Upper lobe of left lung (tissue), 6 donors: ENCODE measurements around the gene RCC2. TPM values are rescaled to one million over a fixed set of nuclear protein-coding genes. Genes with fewer than 3 reads are reported as not detected.
"Not testable (repeated sequence)": the region's sequence is repeated elsewhere in the genome, so short reads cannot be mapped to it uniquely, and the experiment has no call there.

ENCODE experiments used
- ATAC-seq, 2 donors: fragments of 200-7000 bp; cut with Tn5 transposase; one replicate each; pipeline ENCODE4 v1.9.1; 2022; ENCODE audit warnings: mild to moderate bottlenecking in 2 of 2, moderate library complexity in 2 of 2; ENCODE audit not compliant: low FRiP score in 2 of 2
- DNase-seq, 2 donors: peaks; one replicate each; pipeline ENCODE4 v3.0.0-alpha.2; 2019 to 2020
- H3K27ac ChIP-seq, 4 donors: fragments of 200-600 bp; sonication (generic); one replicate each; pipeline ENCODE4 v1.5.1; 2016 to 2019
- H3K27me3 ChIP-seq, 4 donors: fragments of 200-600 bp; sonication (generic); one replicate each; pipeline ENCODE4 v1.5.1; 2017 to 2019
- H3K36me3 ChIP-seq, 4 donors: fragments of 200-600 bp; sonication (generic); one replicate each; pipeline ENCODE4 v1.5.1; 2016 to 2019
- H3K4me1 ChIP-seq, 4 donors: fragments of 200-600 bp; sonication (generic); one replicate each; pipeline ENCODE4 v1.5.1; 2018 to 2019
- H3K4me3 ChIP-seq, 4 donors: fragments of 200-600 bp; sonication (generic); one replicate each; pipeline ENCODE4 v1.5.1; 2017 to 2019; ENCODE audit warnings: mild to moderate bottlenecking in 2 of 4, moderate library complexity in 1 of 4
- H3K9me3 ChIP-seq, 4 donors: fragments of 200-600 bp; sonication (generic); one replicate each; pipeline ENCODE4 v1.5.1; 2018 to 2019
- CTCF ChIP-seq, 6 experiments: fragments of 450-650 bp in 4 of 6; fragments of 200-600 bp in 2 of 6; sonication (generic) in 2 of 6; IDR thresholded peaks; one replicate each; pipeline ENCODE4 v1.5.1; 2016 to 2019; ENCODE audit warnings: antibody characterized with exemption in 6 of 6
- EP300 ChIP-seq, 4 donors: sonication (generic); formaldehyde crosslinking; IDR thresholded peaks; one replicate each; pipeline ENCODE4 v1.5.1; 2017; ENCODE audit warnings: antibody characterized with exemption in 4 of 4, control low read depth in 2 of 4
- POLR2A ChIP-seq, 4 donors: fragments of 450-650 bp; IDR thresholded peaks; one replicate each; pipeline ENCODE4 v1.5.1; 2016 to 2017; ENCODE audit warnings: antibody characterized with exemption in 4 of 4, mild to moderate bottlenecking in 2 of 4
- POLR2AphosphoS5 ChIP-seq, 2 donors: sonication (generic); formaldehyde crosslinking; IDR thresholded peaks; one replicate each; pipeline ENCODE4 v1.5.1; 2017; ENCODE audit warnings: antibody characterized with exemption in 2 of 2
- WGBS, 2 donors: methylation state at CpG; one replicate each; pipeline ENCODE4 v1.1.5; 2017 to 2018; 5-methylcytosine and 5-hydroxymethylcytosine counted together
- total RNA-seq, 6 donors: library from RNA; depleted of rRNA in 4 of 6; stranded (reverse); fragments of >200 nt in 4 of 6; gene quantifications; one replicate each; pipeline versions ENCODE4 v1.1.0 to v1.2.1, GENCODE V29; 2016 to 2021
- donor health status: DM: no; HTN: no; CAD: no; lungs with moderate emphysema.
- donor health status: DM: no; HTN: yes; CAD: no; lungs with severe emphysema.

The RCC2 gene
- total RNA-seq, 6 donors from 2014 or later = 32.1 to 66.2 (median 47.7) TPM

GRCh38 chr1:17475752-17476151 is 36.3 kb upstream of the RCC2 start:
- H3K4me1 ChIP-seq = no peaks in the 10 kb centered on the region
- WGBS, 2 donors = 49 to 61% methylated on average over 3 of the region's 3 CpGs
- H3K27me3 ChIP-seq = no peaks in the 10 kb centered on the region
- H3K9me3 ChIP-seq = no peaks in the 10 kb centered on the region
- no peak overlapping the region for H3K4me3 ChIP-seq
- no peak overlapping the region for H3K27ac ChIP-seq
- no peak for DNase-seq
- no peak for ATAC-seq
- H3K36me3 ChIP-seq = no peaks in the 10 kb centered on the region
- no peak for TF ChIP-seq EP300 (IDR thresholded peaks at IDR 0.05)
- TF ChIP-seq CTCF (IDR thresholded peaks at IDR 0.05) = no peak
- no peak for TF ChIP-seq POLR2AphosphoS5 (IDR thresholded peaks at IDR 0.05)
- TF ChIP-seq POLR2A (IDR thresholded peaks at IDR 0.05) = no peak

DNA sequence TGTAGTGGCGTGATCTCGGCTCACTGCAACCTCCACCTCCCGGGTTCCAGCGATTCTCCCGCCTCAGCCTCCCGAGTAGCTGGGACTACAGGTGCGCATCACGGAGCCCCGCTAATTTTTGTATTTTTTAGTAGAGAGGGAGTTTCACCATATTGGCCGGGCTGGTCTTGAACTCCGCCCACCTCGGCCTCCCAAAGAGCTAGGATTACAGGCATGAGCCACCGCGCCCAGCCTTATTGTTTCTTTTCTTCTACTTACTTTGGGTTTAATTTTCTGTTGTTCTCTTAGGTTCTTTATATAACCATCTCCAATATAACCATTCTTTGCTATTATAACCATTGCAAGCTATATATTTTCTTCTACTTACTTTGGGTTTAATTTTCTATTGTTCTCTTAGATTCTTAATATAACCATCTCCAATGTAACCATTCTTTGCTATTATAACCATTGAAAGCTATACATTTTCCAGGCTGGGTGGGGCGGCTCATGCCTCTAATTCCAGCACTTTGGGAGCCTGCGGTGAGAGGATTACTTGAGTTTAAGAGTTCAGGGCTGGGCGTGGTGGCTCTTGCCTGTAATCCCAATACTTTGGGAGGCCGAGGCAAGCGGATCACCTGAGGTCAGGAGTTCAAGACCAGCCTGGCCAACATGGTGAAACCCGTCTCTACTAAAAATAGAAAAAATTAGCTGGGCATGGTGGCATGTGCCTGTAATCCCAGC is 35.5 kb upstream of the RCC2 start:
- ATAC-seq, H3K4me1 ChIP-seq, H3K27me3 ChIP-seq, DNase-seq, H3K27ac ChIP-seq, H3K36me3 ChIP-seq, H3K4me3 ChIP-seq, H3K9me3 ChIP-seq: not testable (repeated sequence)
- 88 to 90% methylated on average over 20 of the region's 20 CpGs for WGBS, 2 donors

DNA sequence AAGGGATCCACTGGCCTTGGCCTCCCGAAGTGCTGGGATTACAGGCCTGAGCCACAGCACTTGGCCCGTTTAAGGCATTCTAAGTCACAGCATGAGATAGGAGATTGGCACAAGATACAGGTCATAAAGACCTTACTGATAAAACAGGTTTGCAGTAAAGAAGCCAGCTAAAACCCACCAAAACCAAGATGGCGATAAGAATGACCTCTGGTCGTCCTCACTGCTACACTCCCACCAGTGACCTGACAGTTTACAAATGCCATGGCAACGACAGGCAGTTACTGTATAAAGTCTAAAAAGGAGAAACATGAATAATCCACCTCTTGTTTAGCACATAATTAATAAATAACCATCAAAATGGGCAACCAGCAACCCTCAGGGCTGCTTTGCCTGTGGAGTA is 33.3 kb upstream of the RCC2 start:
- no peaks in the 10 kb centered on the region for H3K4me1 ChIP-seq
- no peaks in the 10 kb centered on the region for H3K9me3 ChIP-seq
- H3K27me3 ChIP-seq = no peaks in the 10 kb centered on the region
- no peak overlapping the region for H3K4me3 ChIP-seq
- ATAC-seq (no peak), DNase-seq (no peak)
- TF ChIP-seq CTCF (IDR thresholded peaks at IDR 0.05) (no peak), POLR2A (IDR thresholded peaks at IDR 0.05) (no peak), EP300 (IDR thresholded peaks at IDR 0.05) (no peak), POLR2AphosphoS5 (IDR thresholded peaks at IDR 0.05) (no peak)
- no peaks in the 10 kb centered on the region for H3K36me3 ChIP-seq
- no peak overlapping the region for H3K27ac ChIP-seq
- 77 to 84% methylated on average over 5 of the region's 5 CpGs for WGBS, 2 donors

DNA sequence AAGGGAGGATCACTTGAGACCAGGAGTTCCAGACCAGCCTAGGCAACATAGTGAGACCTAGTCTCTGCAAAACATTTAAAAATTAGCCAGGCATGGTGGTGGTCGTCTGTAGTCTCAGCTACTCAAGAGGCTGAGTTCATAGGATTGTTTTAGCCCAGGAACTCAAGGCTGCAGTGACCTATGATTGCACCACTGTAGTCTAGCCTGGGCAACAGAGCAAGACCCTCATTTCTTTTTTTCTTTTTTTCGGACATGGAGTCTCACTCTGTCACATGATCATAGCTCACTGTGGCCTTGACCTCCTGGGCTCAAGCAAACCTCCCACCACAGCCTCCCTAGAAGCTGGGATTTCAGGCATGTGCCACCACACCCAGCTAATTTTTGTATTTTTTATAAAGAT is 31.9 kb upstream of the RCC2 start:
- Histone ChIP-seq H3K4me1 (no peaks in the 10 kb centered on the region), H3K36me3 (no peaks in the 10 kb centered on the region), H3K4me3 (no peak overlapping the region), H3K27ac (no peak overlapping the region), H3K9me3 (no peaks in the 10 kb centered on the region), H3K27me3 (no peaks in the 10 kb centered on the region)
- no peak for ATAC-seq
- WGBS, 2 donors = 86 to 92% methylated on average over 2 of the region's 2 CpGs
- no peak for DNase-seq
- TF ChIP-seq POLR2A (IDR thresholded peaks at IDR 0.05) (no peak), POLR2AphosphoS5 (IDR thresholded peaks at IDR 0.05) (no peak), CTCF (IDR thresholded peaks at IDR 0.05) (no peak), EP300 (IDR thresholded peaks at IDR 0.05) (no peak)

GRCh38 chr1:17470021-17470799 is 30.7 kb upstream of the RCC2 start:
- Histone ChIP-seq H3K4me1 (no peaks in the 10 kb centered on the region), H3K27ac (no peak overlapping the region), H3K36me3 (no peaks in the 10 kb centered on the region), H3K9me3 (no peaks in the 10 kb centered on the region), H3K4me3 (no peak overlapping the region), H3K27me3 (no peaks in the 10 kb centered on the region)
- no peak for ATAC-seq
- DNase-seq = no peak
- 51 to 65% methylated on average over 11 of the region's 11 CpGs for WGBS, 2 donors
- TF ChIP-seq POLR2A (IDR thresholded peaks at IDR 0.05) (no peak), CTCF (IDR thresholded peaks at IDR 0.05) (no peak), POLR2AphosphoS5 (IDR thresholded peaks at IDR 0.05) (no peak), EP300 (IDR thresholded peaks at IDR 0.05) (no peak)

- 83 to 89% methylated on average over 16 of the region's 16 CpGs for WGBS, 2 donors
- H3K9me3 ChIP-seq, DNase-seq, H3K36me3 ChIP-seq, ATAC-seq, H3K4me3 ChIP-seq, H3K27ac ChIP-seq, H3K27me3 ChIP-seq, H3K4me1 ChIP-seq: not testable (repeated sequence)
Observed at GRCh38 chr1:17468357-17469265, 29.1 kb upstream of the RCC2 start.
